HepG2 (cell line): ENCODE data around the gene APOL2. TPM values are rescaled to one million over a fixed set of nuclear protein-coding genes. Genes with fewer than 3 reads are reported as not detected.
A peak's percentile ranks its signal among the peaks of the same experiment; 100 is the strongest.

Experiments used
- AKAP8 ChIP-seq: sonication (generic); formaldehyde crosslinking; IDR thresholded peaks from 2 replicates; pipeline ENCODE4 v1.5.1; 2020; ENCODE audit warnings: mild to moderate bottlenecking, missing genetic modification reagents
- BHLHE40 ChIP-seq: IDR thresholded peaks from 2 replicates; pipeline ENCODE4 v1.6.1; 2011; ENCODE audit warnings: low read length, improper control_type of control experiment
- CREM ChIP-seq, 2 experiments: sonication (generic) in 1 of 2; formaldehyde crosslinking in 1 of 2; IDR thresholded peaks; 2 replicates each; pipeline versions ENCODE4 v1.4.0 to v1.6.1; 2016 to 2020; ENCODE audit warnings: antibody characterized with exemption in 1 of 2, mild to moderate bottlenecking in 1 of 2, missing genetic modification reagents in 1 of 2
- ELF3 ChIP-seq: IDR thresholded peaks from 2 replicates; pipeline ENCODE4 v1.6.1; 2016; ENCODE audit warnings: missing genetic modification reagents, missing compliant biosample characterization
- FLYWCH1 ChIP-seq: sonication (generic); formaldehyde crosslinking; IDR thresholded peaks from 2 replicates; pipeline ENCODE4 v1.8.1; 2023; ENCODE audit warnings: mild to moderate bottlenecking, missing genetic modification reagents
- HMGA1 ChIP-seq: sonication (generic); formaldehyde crosslinking; conservative IDR thresholded peaks from 2 replicates; pipeline ENCODE4 v1.4.0; 2020; ENCODE audit warnings: missing genetic modification reagents
- KMT2A ChIP-seq: sonication (generic); formaldehyde crosslinking; IDR thresholded peaks from 2 replicates; pipeline ENCODE4 v1.4.0; 2020; ENCODE audit warnings: missing genetic modification reagents
- NFE2L1 ChIP-seq: sonication (generic); formaldehyde crosslinking; IDR thresholded peaks from 2 replicates; pipeline ENCODE4 v1.4.0; 2020; ENCODE audit warnings: missing genetic modification reagents, mild to moderate bottlenecking, borderline replicate concordance
- RFXAP ChIP-seq: sonication (generic); formaldehyde crosslinking; IDR thresholded peaks from 2 replicates; pipeline ENCODE4 v1.4.0; 2020; ENCODE audit warnings: missing genetic modification reagents, borderline replicate concordance
- SCMH1 ChIP-seq: sonication (generic); formaldehyde crosslinking; IDR thresholded peaks from 2 replicates; pipeline ENCODE4 v1.9.0; 2021; ENCODE audit warnings: missing genetic modification reagents, mild to moderate bottlenecking, borderline replicate concordance
- SRSF1 ChIP-seq: fragments of 200-400 bp; formaldehyde crosslinking; optimal IDR thresholded peaks from 2 replicates; pipeline ENCODE3; 2017; ENCODE audit warnings: mild to moderate bottlenecking, low read depth, low read length, moderate library complexity
- THAP11 ChIP-seq: IDR thresholded peaks from 2 replicates; pipeline ENCODE4 v1.6.1; 2016; ENCODE audit warnings: missing biosample characterization, missing genetic modification reagents
- ZNF616 ChIP-seq: sonication (generic); formaldehyde crosslinking; IDR thresholded peaks from 2 replicates; pipeline ENCODE4 v1.5.0; 2020; ENCODE audit warnings: low read depth, mild to moderate bottlenecking, missing genetic modification reagents
- ZNF629 ChIP-seq: sonication (generic); formaldehyde crosslinking; conservative IDR thresholded peaks from 2 replicates; pipeline ENCODE4 v1.5.0; 2020; ENCODE audit warnings: missing genetic modification reagents
- polyA plus RNA-seq, 8 experiments: library from polyadenylated mRNA; depleted of rRNA in 3 of 8; stranded (reverse) in 7 of 8; unstranded in 1 of 8; fragments of >200 nt; fragmentation: Illumina TruSeq in 4 of 8; extraction: Trizol in 4 of 8; gene quantifications; 2 replicates each; pipeline versions ENCODE4 v1.2.1 to v1.2.3, GENCODE V29; 2011 to 2016; ENCODE audit warnings: low read depth in 4 of 8, missing spikeins in 1 of 8, mixed read lengths in 1 of 8; ENCODE audit not compliant: insufficient read depth in 1 of 8
- total RNA-seq, 5 experiments: library from RNA; depleted of rRNA; stranded (reverse); fragments of >200 nt; fragmentation: Illumina TruSeq; extraction: Trizol; gene quantifications; 2 replicates each; pipeline ENCODE4 v1.2.3, GENCODE V29; 2016; ENCODE audit warnings: low read depth in 1 of 5
- TF ChIP-seq, protein P1 (sequence below): sonication (generic); formaldehyde crosslinking; IDR thresholded peaks from 2 replicates; pipeline ENCODE4 v1.5.0; 2020; ENCODE audit warnings: mild to moderate bottlenecking, missing genetic modification reagents
- TF ChIP-seq, protein P2 (sequence below): IDR thresholded peaks from 2 replicates; pipeline ENCODE4 v1.6.1; 2016; ENCODE audit warnings: missing biosample characterization, missing genetic modification reagents, low read depth
- TF ChIP-seq, protein P3 (sequence below): sonication (generic); formaldehyde crosslinking; IDR thresholded peaks from 2 replicates; pipeline ENCODE4 v1.5.1; 2020; ENCODE audit warnings: mild to moderate bottlenecking, missing genetic modification reagents, moderate library complexity
- TF ChIP-seq, protein P4 (sequence below): IDR thresholded peaks from 2 replicates; pipeline ENCODE4 v1.4.0; 2020; ENCODE audit warnings: mild to moderate bottlenecking, missing genetic modification reagents

APOL2 gene
- total and polyA plus RNA-seq, 2 of the 13 experiments (the other 11 are each of a cell fraction or from before 2014, with no cell fraction given), result 28.7 to 51.2 TPM

DNA sequence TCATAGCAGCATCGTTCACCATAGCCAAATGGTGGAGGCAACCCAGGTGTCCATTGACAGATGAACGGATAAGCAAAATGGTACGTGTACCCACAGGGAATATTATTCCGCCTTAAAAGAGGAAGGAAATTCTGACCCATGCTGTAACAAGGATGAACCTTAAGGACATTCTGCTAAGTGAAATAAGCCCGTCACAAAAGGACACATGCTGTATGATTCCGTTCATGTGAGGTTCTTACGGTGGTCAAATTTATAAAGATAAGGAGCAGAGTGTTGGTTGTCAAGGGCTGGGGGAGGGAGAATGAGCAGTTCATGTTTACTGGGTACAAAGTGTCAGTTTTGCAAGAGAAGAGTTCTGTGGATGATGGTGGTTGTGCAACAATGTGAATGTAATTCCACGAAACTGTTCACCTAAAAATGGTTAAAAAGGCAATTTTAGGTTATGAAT is 39.9 kb upstream of the APOL2 start (continued):
- TF ChIP-seq, protein P1, sequence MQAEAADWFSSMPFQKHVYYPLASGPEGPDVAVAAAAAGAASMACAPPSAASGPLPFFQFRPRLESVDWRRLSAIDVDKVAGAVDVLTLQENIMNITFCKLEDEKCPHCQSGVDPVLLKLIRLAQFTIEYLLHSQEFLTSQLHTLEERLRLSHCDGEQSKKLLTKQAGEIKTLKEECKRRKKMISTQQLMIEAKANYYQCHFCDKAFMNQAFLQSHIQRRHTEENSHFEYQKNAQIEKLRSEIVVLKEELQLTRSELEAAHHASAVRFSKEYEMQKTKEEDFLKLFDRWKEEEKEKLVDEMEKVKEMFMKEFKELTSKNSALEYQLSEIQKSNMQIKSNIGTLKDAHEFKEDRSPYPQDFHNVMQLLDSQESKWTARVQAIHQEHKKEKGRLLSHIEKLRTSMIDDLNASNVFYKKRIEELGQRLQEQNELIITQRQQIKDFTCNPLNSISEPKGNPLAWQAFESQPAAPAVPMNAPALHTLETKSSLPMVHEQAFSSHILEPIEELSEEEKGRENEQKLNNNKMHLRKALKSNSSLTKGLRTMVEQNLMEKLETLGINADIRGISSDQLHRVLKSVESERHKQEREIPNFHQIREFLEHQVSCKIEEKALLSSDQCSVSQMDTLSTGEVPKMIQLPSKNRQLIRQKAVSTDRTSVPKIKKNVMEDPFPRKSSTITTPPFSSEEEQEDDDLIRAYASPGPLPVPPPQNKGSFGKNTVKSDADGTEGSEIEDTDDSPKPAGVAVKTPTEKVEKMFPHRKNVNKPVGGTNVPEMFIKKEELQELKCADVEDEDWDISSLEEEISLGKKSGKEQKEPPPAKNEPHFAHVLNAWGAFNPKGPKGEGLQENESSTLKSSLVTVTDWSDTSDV (CRISPR knock-in tag), result no peak
- TF ChIP-seq, protein P2, sequence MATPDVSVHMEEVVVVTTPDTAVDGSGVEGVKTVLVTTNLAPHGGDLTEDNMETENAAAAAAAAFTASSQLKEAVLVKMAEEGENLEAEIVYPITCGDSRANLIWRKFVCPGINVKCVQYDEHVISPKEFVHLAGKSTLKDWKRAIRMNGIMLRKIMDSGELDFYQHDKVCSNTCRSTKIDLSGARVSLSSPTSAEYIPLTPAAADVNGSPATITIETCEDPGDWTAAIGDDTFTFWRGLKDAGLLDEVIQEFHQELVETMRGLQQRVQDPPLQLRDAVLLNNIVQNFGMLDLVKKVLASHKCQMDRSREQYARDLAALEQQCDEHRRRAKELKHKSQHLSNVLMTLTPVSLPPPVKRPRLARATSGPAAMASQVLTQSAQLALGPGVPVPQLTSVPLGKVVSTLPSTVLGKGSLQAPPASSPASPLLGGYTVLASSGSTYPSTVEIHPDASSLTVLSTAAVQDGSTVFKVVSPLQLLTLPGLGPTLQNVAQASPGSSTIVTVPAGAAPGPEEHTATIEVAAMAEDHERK (CRISPR knock-in tag), result no peak
- TF ChIP-seq KMT2A (0 out of 2 replicates have a peak, but pooled peaks have one; percentile 21), RFXAP (no peak), CREM (IDR thresholded peaks at IDR 0.05) (peak; percentile 73), CREM (CRISPR knock-in tag; IDR thresholded peaks at IDR 0.05) (no peak), HMGA1 (no peak), BHLHE40 (no peak), SCMH1 (CRISPR knock-in tag) (no peak), FLYWCH1 (CRISPR knock-in tag) (no peak), AKAP8 (no peak), ZNF616 (CRISPR knock-in tag) (no peak), THAP11 (peak; percentile 65), ZNF629 (CRISPR knock-in tag) (peak; percentile 36; the same call in 1 of the 2 replicates), NFE2L1 (CRISPR knock-in tag) (no peak), ELF3 (CRISPR knock-in tag) (0 out of 2 replicates have a peak, but pooled peaks have one; percentile 51), SRSF1 (no peak)
- TF ChIP-seq, protein P3, sequence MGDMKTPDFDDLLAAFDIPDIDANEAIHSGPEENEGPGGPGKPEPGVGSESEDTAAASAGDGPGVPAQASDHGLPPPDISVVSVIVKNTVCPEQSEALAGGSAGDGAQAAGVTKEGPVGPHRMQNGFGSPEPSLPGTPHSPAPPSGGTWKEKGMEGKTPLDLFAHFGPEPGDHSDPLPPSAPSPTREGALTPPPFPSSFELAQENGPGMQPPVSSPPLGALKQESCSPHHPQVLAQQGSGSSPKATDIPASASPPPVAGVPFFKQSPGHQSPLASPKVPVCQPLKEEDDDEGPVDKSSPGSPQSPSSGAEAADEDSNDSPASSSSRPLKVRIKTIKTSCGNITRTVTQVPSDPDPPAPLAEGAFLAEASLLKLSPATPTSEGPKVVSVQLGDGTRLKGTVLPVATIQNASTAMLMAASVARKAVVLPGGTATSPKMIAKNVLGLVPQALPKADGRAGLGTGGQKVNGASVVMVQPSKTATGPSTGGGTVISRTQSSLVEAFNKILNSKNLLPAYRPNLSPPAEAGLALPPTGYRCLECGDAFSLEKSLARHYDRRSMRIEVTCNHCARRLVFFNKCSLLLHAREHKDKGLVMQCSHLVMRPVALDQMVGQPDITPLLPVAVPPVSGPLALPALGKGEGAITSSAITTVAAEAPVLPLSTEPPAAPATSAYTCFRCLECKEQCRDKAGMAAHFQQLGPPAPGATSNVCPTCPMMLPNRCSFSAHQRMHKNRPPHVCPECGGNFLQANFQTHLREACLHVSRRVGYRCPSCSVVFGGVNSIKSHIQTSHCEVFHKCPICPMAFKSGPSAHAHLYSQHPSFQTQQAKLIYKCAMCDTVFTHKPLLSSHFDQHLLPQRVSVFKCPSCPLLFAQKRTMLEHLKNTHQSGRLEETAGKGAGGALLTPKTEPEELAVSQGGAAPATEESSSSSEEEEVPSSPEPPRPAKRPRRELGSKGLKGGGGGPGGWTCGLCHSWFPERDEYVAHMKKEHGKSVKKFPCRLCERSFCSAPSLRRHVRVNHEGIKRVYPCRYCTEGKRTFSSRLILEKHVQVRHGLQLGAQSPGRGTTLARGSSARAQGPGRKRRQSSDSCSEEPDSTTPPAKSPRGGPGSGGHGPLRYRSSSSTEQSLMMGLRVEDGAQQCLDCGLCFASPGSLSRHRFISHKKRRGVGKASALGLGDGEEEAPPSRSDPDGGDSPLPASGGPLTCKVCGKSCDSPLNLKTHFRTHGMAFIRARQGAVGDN (CRISPR knock-in tag), result no peak
- TF ChIP-seq, protein P4, sequence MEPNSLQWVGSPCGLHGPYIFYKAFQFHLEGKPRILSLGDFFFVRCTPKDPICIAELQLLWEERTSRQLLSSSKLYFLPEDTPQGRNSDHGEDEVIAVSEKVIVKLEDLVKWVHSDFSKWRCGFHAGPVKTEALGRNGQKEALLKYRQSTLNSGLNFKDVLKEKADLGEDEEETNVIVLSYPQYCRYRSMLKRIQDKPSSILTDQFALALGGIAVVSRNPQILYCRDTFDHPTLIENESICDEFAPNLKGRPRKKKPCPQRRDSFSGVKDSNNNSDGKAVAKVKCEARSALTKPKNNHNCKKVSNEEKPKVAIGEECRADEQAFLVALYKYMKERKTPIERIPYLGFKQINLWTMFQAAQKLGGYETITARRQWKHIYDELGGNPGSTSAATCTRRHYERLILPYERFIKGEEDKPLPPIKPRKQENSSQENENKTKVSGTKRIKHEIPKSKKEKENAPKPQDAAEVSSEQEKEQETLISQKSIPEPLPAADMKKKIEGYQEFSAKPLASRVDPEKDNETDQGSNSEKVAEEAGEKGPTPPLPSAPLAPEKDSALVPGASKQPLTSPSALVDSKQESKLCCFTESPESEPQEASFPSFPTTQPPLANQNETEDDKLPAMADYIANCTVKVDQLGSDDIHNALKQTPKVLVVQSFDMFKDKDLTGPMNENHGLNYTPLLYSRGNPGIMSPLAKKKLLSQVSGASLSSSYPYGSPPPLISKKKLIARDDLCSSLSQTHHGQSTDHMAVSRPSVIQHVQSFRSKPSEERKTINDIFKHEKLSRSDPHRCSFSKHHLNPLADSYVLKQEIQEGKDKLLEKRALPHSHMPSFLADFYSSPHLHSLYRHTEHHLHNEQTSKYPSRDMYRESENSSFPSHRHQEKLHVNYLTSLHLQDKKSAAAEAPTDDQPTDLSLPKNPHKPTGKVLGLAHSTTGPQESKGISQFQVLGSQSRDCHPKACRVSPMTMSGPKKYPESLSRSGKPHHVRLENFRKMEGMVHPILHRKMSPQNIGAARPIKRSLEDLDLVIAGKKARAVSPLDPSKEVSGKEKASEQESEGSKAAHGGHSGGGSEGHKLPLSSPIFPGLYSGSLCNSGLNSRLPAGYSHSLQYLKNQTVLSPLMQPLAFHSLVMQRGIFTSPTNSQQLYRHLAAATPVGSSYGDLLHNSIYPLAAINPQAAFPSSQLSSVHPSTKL (CRISPR knock-in tag), result peak; percentile 92
